Measurements from ENCODE around the gene PRUNE2.
"Not testable (repeated sequence)": the region's sequence is repeated elsewhere in the genome, so short reads cannot be mapped to it uniquely, and the experiment has no call there.

PRUNE2 gene

GRCh38 chr9:76616780-76617179 is 289.1 kb downstream of the PRUNE2 start:
- no peak for DNase-seq

GRCh38 chr9:76615177-76615603 is 290.7 kb downstream of the PRUNE2 start:
- no peak for DNase-seq

- no peak for DNase-seq
These were observed 291.9 kb downstream of the PRUNE2 start for GRCh38 chr9:76613974-76614373.

- DNase-seq: no peak
These were observed 292.6 kb downstream of the PRUNE2 start for GRCh38 chr9:76613150-76613781.

GRCh38 chr9:76610011-76610352 is 295.9 kb downstream of the PRUNE2 start:
- DNase-seq: no peak

GRCh38 chr9:76609285-76610010 is 296.5 kb downstream of the PRUNE2 start:
- DNase-seq: no peak

- no peak for DNase-seq
These were observed 297.2 kb downstream of the PRUNE2 start for GRCh38 chr9:76608575-76609273.

GRCh38 chr9:76607730-76608436 is 298.0 kb downstream of the PRUNE2 start:
- no peak for DNase-seq

- DNase-seq: no peak
These were observed 300.5 kb downstream of the PRUNE2 start for GRCh38 chr9:76605321-76605900.

- no peak for DNase-seq
These were observed 301.9 kb downstream of the PRUNE2 start for GRCh38 chr9:76603931-76604570.

GRCh38 chr9:76603448-76603895 is 302.4 kb downstream of the PRUNE2 start:
- DNase-seq: no peak

- no peak for DNase-seq
These were observed 303.7 kb downstream of the PRUNE2 start for GRCh38 chr9:76602199-76602598.

- DNase-seq: no peak
These were observed 305.8 kb downstream of the PRUNE2 start for GRCh38 chr9:76600007-76600615.

GRCh38 chr9:76598981-76599380 is 306.9 kb downstream of the PRUNE2 start:
- no peak for DNase-seq

- DNase-seq: no peak
These were observed 310.3 kb downstream of the PRUNE2 start for GRCh38 chr9:76595645-76596044.

GRCh38 chr9:76594764-76595424 is 311.0 kb downstream of the PRUNE2 start:
- DNase-seq: no peak

GRCh38 chr9:76593961-76594735 is 311.8 kb downstream of the PRUNE2 start:
- not testable (repeated sequence) for DNase-seq

GRCh38 chr9:76592974-76593347 is 313.0 kb downstream of the PRUNE2 start:
- DNase-seq: no peak

GRCh38 chr9:76592091-76592973 is 313.6 kb downstream of the PRUNE2 start:
- DNase-seq: no peak
